ENCODE data around the gene SOCS6.
"Not testable (repeated sequence)": the region's sequence is repeated elsewhere in the genome, so short reads cannot be mapped to it uniquely, and the experiment has no call there.

The SOCS6 gene

DNA sequence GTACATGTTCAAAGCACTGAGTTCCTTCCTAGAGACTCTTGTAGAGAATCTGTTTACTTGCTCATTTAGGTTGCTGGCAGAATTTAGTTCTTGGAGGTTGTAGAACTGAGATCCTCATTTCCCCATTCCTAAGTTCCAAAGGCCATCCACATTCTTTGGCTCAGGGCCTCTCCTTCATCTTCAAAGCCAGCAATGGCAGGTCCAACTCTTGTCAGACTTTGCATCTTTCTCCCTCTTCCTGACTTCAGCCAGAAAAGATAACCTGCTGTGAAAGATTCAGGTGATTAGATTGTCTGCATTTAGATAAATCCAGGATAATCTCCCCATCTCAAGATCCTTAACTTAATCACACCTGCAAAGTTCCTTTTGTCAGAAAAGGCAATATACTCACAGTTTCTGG is 51.1 kb downstream of the SOCS6 start:
- peaks cover 0 to 2% of the 10 kb centered on the region in 2 donors for H3K9me3 Mint-ChIP-seq
- DNase-seq (no peak), ATAC-seq (replicated peaks) (no peak)
- no peak overlapping the region for H3K4me3 Mint-ChIP-seq
- no peaks in the 10 kb centered on the region for H3K27me3 Mint-ChIP-seq
- peaks cover 0 to 2% of the 10 kb centered on the region in 2 donors for H3K4me1 Mint-ChIP-seq
- H3K27ac Mint-ChIP-seq = no peak overlapping the region
- no peaks in the 10 kb centered on the region for H3K36me3 Mint-ChIP-seq

DNA sequence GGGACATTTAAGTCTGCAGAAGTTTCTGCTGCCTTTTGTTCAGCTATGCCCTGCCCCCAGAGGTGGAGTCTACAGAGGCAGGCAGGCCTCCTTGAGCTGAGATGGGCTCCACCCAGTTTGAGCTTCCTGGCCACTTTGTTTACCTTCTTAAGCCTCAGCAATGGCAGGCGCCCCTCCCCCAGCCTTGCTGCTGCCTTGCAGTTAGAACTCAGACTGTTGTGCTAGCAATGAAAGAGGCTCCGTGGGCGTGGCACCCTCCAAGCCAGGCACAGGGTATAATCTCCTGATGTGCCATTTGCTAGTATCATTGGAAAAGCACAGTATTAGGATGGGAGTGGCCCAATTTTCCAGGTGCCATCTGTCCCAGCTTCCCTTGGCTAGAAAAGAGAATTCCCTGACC is 59.6 kb downstream of the SOCS6 start:
- not testable (repeated sequence) for H3K27ac Mint-ChIP-seq; ATAC-seq (replicated peaks); DNase-seq; H3K4me3 Mint-ChIP-seq; H3K36me3 Mint-ChIP-seq; H3K4me1 Mint-ChIP-seq; H3K9me3 Mint-ChIP-seq; H3K27me3 Mint-ChIP-seq

DNA sequence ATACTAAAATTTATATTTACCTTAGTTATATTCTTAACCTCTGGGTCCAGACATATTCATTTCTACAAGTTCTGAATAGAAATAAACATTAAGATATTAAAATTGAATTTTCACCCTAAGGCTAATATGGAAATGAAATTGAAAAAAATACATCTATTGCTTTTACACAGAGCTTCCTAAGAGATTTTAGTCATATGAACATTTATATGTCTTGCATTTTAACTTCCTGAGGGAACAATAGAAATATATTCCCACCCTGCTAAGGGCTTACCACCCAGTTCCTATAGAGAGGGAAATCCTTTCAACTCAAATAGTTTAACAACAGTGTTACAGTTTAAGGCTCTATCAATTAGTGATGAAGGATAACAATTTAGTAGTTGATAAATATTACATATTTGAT is 60.5 kb downstream of the SOCS6 start:
- H3K9me3 Mint-ChIP-seq = peaks cover 4 to 6% of the 10 kb centered on the region in 2 donors
- H3K36me3 Mint-ChIP-seq = no peaks in the 10 kb centered on the region
- no peaks in the 10 kb centered on the region for H3K4me1 Mint-ChIP-seq
- H3K27me3 Mint-ChIP-seq = no peaks in the 10 kb centered on the region
- no peak for ATAC-seq (replicated peaks)
- DNase-seq = no peak
- no peak overlapping the region for H3K4me3 Mint-ChIP-seq
- no peak overlapping the region for H3K27ac Mint-ChIP-seq

DNA sequence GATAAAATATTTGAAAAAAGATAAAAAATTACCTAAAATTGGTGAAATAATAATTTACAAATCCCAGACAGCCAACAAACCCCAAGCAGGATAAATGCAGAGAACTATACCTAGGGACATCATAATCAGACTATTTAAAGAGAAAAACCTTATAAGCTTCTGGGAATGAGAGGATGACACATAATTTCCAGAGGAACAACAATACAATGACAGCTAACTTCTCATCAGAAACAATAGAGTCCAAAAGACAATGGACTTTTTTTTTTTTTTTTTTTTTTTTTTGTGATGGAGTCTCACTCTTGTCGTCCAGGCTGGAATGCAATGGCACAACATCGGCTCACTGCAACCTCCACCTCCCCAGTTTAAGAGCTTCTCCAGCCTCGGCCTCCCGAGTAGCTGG is 65.2 kb downstream of the SOCS6 start:
- DNase-seq (no peak), ATAC-seq (replicated peaks) (no peak)
- Mint-ChIP-seq H3K4me3 (no peak overlapping the region), H3K4me1 (no peaks in the 10 kb centered on the region), H3K9me3 (peaks cover 0 to 5% of the 10 kb centered on the region in 2 donors), H3K27me3 (no peaks in the 10 kb centered on the region), H3K36me3 (no peaks in the 10 kb centered on the region), H3K27ac (no peak overlapping the region)

DNA sequence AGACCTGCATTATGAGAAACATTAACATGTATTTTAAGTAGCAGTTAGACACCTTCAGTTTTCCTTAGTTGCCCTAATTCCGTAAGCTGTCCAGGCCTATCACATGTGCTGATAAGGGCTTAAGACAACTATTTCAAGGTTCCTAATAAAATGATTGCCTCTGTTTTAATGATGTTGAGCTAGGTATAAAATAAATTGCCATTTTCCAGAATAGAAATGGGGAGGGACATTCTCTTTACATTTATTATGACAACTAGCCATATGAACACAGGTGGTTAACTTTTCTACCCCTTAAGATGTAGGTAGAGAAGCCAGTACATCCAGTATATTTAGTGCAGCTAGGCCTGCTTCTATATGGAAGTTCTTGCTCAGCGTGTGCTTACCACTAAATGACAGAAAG is 65.9 kb downstream of the SOCS6 start:
- no peaks in the 10 kb centered on the region for H3K36me3 Mint-ChIP-seq
- H3K27ac Mint-ChIP-seq = no peak overlapping the region
- ATAC-seq (replicated peaks) (no peak), DNase-seq (no peak)
- peaks cover 0 to 5% of the 10 kb centered on the region in 2 donors for H3K9me3 Mint-ChIP-seq
- H3K27me3 Mint-ChIP-seq = no peaks in the 10 kb centered on the region
- H3K4me1 Mint-ChIP-seq = no peaks in the 10 kb centered on the region
- H3K4me3 Mint-ChIP-seq = no peak overlapping the region

DNA sequence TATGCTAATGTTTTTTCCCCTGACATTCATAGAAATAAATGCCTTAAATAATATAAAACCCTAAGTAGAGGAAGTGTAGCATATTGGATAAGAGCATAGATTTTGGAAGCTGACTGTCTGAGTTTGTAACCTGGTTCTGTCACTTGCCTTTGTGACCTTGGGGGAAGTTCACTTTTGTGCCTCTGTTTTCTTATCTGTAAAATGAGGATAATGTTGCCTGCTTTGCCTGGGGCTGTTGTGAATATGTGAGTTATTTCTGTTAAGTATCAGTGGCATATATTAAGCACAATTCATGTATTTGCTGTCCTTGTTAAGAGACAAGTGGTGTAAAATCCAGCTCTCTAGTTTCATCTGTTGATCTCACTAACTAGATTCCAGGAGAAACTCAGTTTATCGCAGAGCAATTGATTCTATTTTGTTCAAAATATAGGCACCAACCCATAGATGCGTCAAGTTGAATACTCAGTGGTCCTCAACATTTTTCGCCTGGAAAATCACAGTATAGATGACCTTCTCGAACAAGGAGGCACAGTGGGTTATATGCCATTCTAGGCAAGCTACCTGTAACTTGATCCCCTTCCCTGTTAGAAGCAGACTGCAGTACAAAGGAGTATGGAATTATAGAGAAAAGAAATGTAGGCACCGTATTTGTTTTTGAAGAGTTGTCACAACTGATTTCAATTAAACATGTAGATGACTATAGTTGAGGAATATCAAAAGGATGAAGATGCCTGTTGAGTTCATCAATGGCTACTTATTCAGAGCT is 67.0 kb downstream of the SOCS6 start:
- Mint-ChIP-seq H3K27me3 (no peaks in the 10 kb centered on the region), H3K9me3 (peaks cover 0 to 5% of the 10 kb centered on the region in 2 donors), H3K27ac (no peak overlapping the region), H3K4me1 (no peaks in the 10 kb centered on the region), H3K36me3 (no peaks in the 10 kb centered on the region), H3K4me3 (no peak overlapping the region)
- no peak for DNase-seq
- no peak for ATAC-seq (replicated peaks)

DNA sequence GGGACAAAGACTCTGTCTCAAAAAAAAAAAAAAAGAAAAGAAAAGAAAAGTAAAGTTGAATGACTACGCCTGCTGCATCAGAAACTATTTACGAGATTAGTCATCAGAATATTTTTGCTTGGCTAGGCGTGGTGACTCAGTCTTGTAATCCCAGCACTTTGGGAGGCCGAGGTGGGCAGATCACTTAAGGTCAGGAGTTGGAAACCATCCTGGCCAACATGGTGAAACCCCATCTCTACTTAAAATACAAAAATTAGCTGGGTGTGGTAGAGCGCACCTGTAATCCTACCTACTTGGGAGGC is 69.2 kb downstream of the SOCS6 start:
- H3K27ac Mint-ChIP-seq, H3K9me3 Mint-ChIP-seq, H3K36me3 Mint-ChIP-seq, H3K4me1 Mint-ChIP-seq, H3K4me3 Mint-ChIP-seq, DNase-seq, H3K27me3 Mint-ChIP-seq: not testable (repeated sequence)
- peak in 1 of 2 donors; percentile 33 for ATAC-seq (replicated peaks)

DNA sequence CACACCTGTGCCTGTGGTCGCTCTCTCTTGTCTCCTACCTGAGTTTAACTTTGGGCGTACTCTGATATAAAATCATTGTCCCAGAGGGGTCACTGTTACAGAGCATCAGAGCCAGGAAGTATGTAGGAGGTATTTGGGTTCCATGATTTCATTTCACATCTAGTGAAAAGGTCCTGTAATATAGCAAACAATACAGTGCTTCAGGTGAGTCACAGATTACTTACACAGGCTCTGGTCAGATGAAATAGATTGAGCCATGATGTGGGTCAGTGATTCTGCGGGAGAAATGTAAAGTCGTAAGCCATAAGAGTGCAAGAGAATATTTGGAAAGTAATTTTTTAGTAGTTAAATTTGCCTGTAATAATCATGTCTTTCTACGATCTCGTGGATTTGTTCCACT is 70.2 kb downstream of the SOCS6 start:
- Mint-ChIP-seq H3K27ac (no peak overlapping the region), H3K4me3 (no peak overlapping the region), H3K36me3 (no peaks in the 10 kb centered on the region), H3K27me3 (no peaks in the 10 kb centered on the region), H3K9me3 (peaks cover 0 to 3% of the 10 kb centered on the region in 2 donors), H3K4me1 (no peaks in the 10 kb centered on the region)
- ATAC-seq (replicated peaks) (no peak), DNase-seq (no peak)

DNA sequence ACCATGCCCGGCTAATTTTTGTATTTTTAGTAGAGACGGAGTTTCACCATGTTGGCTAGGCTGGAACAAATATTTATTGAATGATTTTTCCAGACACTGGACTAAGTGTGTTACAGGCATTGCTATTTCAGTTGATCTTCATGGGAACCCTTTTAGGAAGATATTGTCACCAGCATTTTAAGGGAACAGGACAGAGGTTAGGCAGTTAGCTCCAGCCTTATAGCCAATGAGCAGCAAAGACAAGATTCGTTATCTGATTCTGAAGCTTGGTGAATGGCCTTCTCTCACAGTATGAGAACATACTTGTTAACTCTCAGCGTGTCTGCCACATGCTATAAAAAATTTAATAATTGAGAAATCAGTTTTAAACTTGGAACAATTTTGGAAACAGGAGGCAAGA is 73.4 kb downstream of the SOCS6 start:
- H3K27ac Mint-ChIP-seq = no peak overlapping the region
- H3K4me1 Mint-ChIP-seq = no peaks in the 10 kb centered on the region
- no peaks in the 10 kb centered on the region for H3K36me3 Mint-ChIP-seq
- H3K9me3 Mint-ChIP-seq = no peaks in the 10 kb centered on the region
- no peak overlapping the region for H3K4me3 Mint-ChIP-seq
- peaks cover 0 to 7% of the 10 kb centered on the region in 2 donors for H3K27me3 Mint-ChIP-seq
- no peak for ATAC-seq (replicated peaks)
- DNase-seq = no peak

DNA sequence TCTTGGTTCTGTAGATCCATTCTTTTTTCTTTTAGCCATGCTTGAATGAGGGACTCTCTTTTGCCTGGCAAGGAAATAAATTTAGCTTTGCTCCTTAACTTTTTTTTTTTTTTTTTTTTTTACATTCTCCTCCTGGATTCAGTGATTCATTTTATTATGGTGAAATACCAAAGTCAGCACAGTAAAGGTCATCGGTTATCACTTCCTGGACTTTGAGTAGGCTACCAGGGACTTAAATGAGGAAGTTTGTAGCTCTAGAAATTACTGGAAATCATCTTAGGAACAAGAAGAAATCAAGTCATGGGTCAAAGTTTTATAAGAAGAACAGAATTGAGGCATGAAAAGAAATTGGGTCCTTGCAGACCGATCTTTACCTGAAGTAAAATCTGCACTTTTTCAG is 75.0 kb downstream of the SOCS6 start:
- no peak for ATAC-seq (replicated peaks)
- Mint-ChIP-seq H3K27me3 (peaks cover 0 to 9% of the 10 kb centered on the region in 2 donors), H3K36me3 (no peaks in the 10 kb centered on the region), H3K4me1 (no peaks in the 10 kb centered on the region), H3K4me3 (no peak overlapping the region), H3K27ac (no peak overlapping the region), H3K9me3 (no peaks in the 10 kb centered on the region)
- no peak for DNase-seq

DNA sequence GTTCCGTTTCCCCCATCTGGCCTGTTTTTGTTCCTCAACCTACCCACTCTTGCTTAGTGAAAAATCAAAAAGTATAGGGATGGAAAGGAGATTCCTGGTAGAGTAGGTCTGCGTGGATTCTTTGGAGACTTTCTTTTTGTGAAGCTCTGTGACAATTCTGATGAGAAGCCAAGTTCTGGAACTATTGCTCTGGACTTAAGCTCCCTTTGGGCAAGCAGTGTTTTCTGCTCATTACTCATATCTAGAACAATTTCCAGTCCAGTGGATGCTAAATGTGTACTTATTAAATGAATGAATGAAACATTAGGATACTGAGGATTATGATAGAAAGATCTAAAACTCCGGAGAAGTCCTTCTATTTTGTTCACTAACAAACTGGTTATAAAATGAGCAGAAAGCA is 76.5 kb downstream of the SOCS6 start:
- no peaks in the 10 kb centered on the region for H3K36me3 Mint-ChIP-seq
- no peak for ATAC-seq (replicated peaks)
- H3K4me1 Mint-ChIP-seq = no peaks in the 10 kb centered on the region
- no peak for DNase-seq
- peaks cover 0 to 12% of the 10 kb centered on the region in 2 donors for H3K27me3 Mint-ChIP-seq
- H3K27ac Mint-ChIP-seq = no peak overlapping the region
- no peak overlapping the region for H3K4me3 Mint-ChIP-seq
- no peaks in the 10 kb centered on the region for H3K9me3 Mint-ChIP-seq

DNA sequence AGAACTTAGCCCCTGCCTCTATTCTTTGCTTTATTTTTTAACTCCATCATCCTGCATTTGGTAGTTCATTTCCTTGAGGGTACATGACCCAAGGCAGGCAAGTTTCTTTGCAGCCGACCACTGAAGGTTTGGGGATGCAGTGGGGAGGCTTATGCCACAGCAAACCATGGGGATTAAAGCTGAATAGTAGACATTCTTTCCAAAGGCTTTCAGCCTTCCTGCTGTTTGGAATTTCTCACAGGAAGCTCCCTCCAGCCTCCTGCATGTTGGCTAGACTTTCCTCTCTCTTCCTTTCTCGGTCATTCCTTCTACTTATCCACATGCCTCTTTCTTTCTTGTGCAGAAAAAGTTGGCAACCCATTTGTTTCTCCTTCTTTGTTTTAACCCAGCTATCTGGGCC is 77.3 kb downstream of the SOCS6 start:
- ATAC-seq (replicated peaks) = no peak
- Mint-ChIP-seq H3K36me3 (no peaks in the 10 kb centered on the region), H3K27me3 (peaks cover 0 to 12% of the 10 kb centered on the region in 2 donors), H3K27ac (no peak overlapping the region), H3K4me1 (no peaks in the 10 kb centered on the region), H3K4me3 (no peak overlapping the region), H3K9me3 (no peaks in the 10 kb centered on the region)
- DNase-seq = no peak

DNA sequence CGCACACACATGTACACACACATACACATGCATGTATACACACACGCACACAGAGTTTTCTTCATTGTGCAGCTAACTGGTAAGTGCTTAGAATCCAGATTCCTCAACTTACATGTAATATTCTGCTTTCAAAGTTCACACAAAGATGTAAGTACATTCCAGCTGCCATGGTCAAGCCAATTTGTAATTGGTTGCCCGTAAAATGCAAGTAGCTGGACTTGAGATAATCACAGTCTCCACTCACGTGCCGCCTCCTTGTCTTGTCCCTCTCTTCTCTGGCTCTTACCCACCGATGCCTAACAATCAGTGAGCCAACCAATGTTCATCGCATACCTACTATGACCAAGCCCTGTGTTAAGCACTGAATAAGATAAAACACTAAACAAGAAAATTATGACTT is 77.8 kb downstream of the SOCS6 start:
- no peak for ATAC-seq (replicated peaks)
- Mint-ChIP-seq H3K27me3 (peaks cover 0 to 16% of the 10 kb centered on the region in 2 donors), H3K4me1 (no peaks in the 10 kb centered on the region), H3K4me3 (no peak overlapping the region), H3K27ac (no peak overlapping the region), H3K36me3 (no peaks in the 10 kb centered on the region), H3K9me3 (no peaks in the 10 kb centered on the region)
- DNase-seq = no peak

DNA sequence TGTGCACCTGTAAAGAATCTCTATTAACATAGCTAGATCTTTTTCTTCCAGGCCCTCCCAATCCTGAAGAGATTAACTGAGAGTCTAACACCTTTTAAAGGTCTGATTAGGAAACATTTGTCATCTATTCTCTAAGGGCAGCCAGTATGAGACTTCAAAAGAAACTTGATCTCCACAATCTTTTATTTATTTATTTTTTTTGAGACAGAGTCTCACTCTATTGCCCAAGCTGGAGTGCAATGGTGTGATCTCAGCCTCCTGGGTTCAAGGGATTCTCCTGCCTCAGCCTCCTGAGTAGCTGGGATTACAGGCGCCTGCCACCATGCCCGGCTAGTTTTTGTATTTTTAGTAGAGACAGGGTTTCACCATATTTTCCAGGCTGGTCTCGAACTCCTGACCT is 78.5 kb downstream of the SOCS6 start:
- H3K4me1 Mint-ChIP-seq; H3K4me3 Mint-ChIP-seq; DNase-seq; H3K27ac Mint-ChIP-seq; H3K9me3 Mint-ChIP-seq; H3K36me3 Mint-ChIP-seq; ATAC-seq (replicated peaks): not testable (repeated sequence)
- peaks cover 0 to 16% of the 10 kb centered on the region in 2 donors for H3K27me3 Mint-ChIP-seq

DNA sequence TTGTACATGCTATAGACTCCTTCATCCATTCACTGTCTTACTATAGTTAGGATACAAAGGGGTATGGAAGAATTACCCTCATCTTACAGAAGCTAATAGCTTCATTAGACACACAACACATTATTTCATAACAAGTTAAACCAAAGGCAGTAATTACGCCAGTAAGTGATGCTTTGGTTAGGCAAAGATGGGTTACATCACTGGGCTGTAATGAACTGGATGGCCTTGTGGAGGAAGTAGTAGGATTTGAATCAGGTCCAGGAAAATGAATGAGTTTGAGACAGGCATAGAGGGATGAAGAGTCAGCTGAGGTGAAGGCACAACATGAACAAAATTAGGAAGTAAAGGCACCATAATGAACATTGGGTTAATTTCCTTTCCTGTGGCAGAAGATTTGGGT is 80.1 kb downstream of the SOCS6 start:
- no peaks in the 10 kb centered on the region for H3K9me3 Mint-ChIP-seq
- H3K36me3 Mint-ChIP-seq = no peaks in the 10 kb centered on the region
- H3K27me3 Mint-ChIP-seq = peaks cover 2 to 16% of the 10 kb centered on the region in 2 donors
- no peak overlapping the region for H3K27ac Mint-ChIP-seq
- no peak overlapping the region for H3K4me3 Mint-ChIP-seq
- H3K4me1 Mint-ChIP-seq = no peaks in the 10 kb centered on the region
- DNase-seq = no peak
- ATAC-seq (replicated peaks) = no peak
